Endodermal cell (in vitro differentiated cells): Measurements from ENCODE around the gene ACOX3. TPM values are rescaled to one million over a fixed set of nuclear protein-coding genes. Genes with fewer than 3 reads are reported as not detected.

Source experiments
- DNase-seq: peaks from one replicate; pipeline ENCODE4 v3.0.0-alpha.2; 2017
- H3K27ac ChIP-seq: 2 replicates; pipeline ENCODE4 v1.5.1; 2013; ENCODE audit warnings: mild to moderate bottlenecking, low read depth, low read length, moderate library complexity
- H3K27me3 ChIP-seq: 2 replicates; pipeline ENCODE4 v1.6.1; 2013; ENCODE audit warnings: mild to moderate bottlenecking, low read length, moderate library complexity; ENCODE audit not compliant: insufficient read depth, control insufficient read depth, poor library complexity, severe bottlenecking
- H3K36me3 ChIP-seq: 2 replicates; pipeline ENCODE4 v1.7.0; 2013; ENCODE audit warnings: mild to moderate bottlenecking, low read length, moderate library complexity; ENCODE audit not compliant: control insufficient read depth, insufficient read depth
- H3K4me1 ChIP-seq: one replicate; pipeline ENCODE4 v1.7.0; 2013; ENCODE audit warnings: low read length; ENCODE audit not compliant: control insufficient read depth, insufficient read depth
- H3K4me3 ChIP-seq: 2 replicates; pipeline ENCODE4 v1.5.1; 2013; ENCODE audit warnings: mild to moderate bottlenecking, low read length, moderate library complexity
- H3K9ac ChIP-seq: 2 replicates; pipeline ENCODE4 v1.6.1; 2013; ENCODE audit warnings: mild to moderate bottlenecking, low read length, moderate library complexity; ENCODE audit not compliant: poor library complexity, severe bottlenecking; ENCODE audit errors: extremely low read depth
- H3K9me3 ChIP-seq: 2 replicates; pipeline ENCODE4 v1.6.1; 2013; ENCODE audit warnings: mild to moderate bottlenecking, low read length, moderate library complexity; ENCODE audit not compliant: control insufficient read depth
- H3K27ac Mint-ChIP-seq: 2 replicates; pipeline ENCODE4 v1.8.0; 2020; ENCODE audit warnings: mixed read lengths
- H3K27me3 Mint-ChIP-seq: 2 replicates; pipeline ENCODE4 v1.8.0; 2021; ENCODE audit warnings: mild to moderate bottlenecking, mixed read lengths; ENCODE audit not compliant: insufficient read depth
- H3K36me3 Mint-ChIP-seq: 2 replicates; pipeline ENCODE4 v1.8.0; 2020; ENCODE audit warnings: low read depth, mixed read lengths
- H3K4me1 Mint-ChIP-seq: 2 replicates; pipeline ENCODE4 v1.8.0; 2020; ENCODE audit warnings: mixed read lengths
- H3K4me3 Mint-ChIP-seq: 2 replicates; pipeline ENCODE4 v1.8.0; 2020; ENCODE audit warnings: mild to moderate bottlenecking, moderate library complexity, mixed read lengths
- H3K9me3 Mint-ChIP-seq: 2 replicates; pipeline ENCODE4 v1.8.0; 2020; ENCODE audit warnings: mild to moderate bottlenecking, mixed read lengths
- WGBS, 2 experiments: methylation state at CpG; one replicate each; pipeline versions ENCODE4 v1.1.5 to v1.1.7; 2013; ENCODE audit warnings: missing lambda C conversion rate in 2 of 2, mixed read lengths in 1 of 2; ENCODE audit not compliant: insufficient coverage in 1 of 2, insufficient read length in 1 of 2; 5-methylcytosine and 5-hydroxymethylcytosine counted together
- total RNA-seq, 2 donors: library from RNA; stranded (reverse); fragmentation: NEBNext Ultra II Directional in 1 of 2; extraction: Animal tissue kit (Norgen Biotek cat#: 25700) in 1 of 2; gene quantifications; 2 replicates in 1 of 2; 3 replicates in 1 of 2; pipeline ENCODE4 v1.2.1, GENCODE V29; 2021
- TF ChIP-seq, protein P1 (sequence below): fragments of 200-600 bp; sonication (generic); conservative IDR thresholded peaks from 2 replicates; pipeline ENCODE4 v1.5.0; 2021; ENCODE audit warnings: antibody characterized with exemption, mild to moderate bottlenecking

ACOX3 gene
- total RNA-seq, 2 donors from 2014 or later, result 55.1 to 146 TPM

DNA sequence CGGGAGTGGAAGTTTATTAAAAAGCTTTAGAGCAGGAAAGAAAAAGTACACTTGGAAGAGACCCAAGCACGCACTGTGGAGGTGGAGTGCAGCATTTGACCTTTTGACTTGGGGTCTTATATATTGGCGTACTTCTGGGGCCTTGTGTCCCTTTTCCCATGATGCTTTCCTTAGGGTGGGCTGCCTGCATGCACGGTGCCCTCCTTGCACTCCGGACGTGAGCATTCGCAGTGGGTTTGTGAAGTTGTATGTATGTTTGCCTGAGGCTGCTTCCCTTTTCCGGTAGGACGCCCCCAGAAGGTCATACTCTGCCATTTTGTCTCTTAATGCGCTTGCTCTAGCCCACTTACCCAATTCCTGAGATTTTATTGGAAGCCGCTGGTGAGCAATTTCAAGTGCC is 39.7 kb upstream of the ACOX3 start:
- H3K9me3 ChIP-seq, result no peaks in the 10 kb centered on the region
- H3K4me3 Mint-ChIP-seq, result peak overlapping the region; percentile 7
- no peaks in the 10 kb centered on the region for H3K27me3 Mint-ChIP-seq
- H3K4me1 ChIP-seq, result peaks cover 9% of the 10 kb centered on the region
- H3K27ac Mint-ChIP-seq, result no peak overlapping the region
- peaks cover 50% of the 10 kb centered on the region for H3K4me1 Mint-ChIP-seq
- DNase-seq, result no peak
- peaks cover 19% of the 10 kb centered on the region for H3K36me3 ChIP-seq
- peaks cover 25% of the 10 kb centered on the region for H3K36me3 Mint-ChIP-seq
- 95 to 97% methylated on average over 8 to 11 of the region's 11 CpGs for WGBS, 2 experiments
- no peak overlapping the region for H3K4me3 ChIP-seq
- TF ChIP-seq, protein P1, sequence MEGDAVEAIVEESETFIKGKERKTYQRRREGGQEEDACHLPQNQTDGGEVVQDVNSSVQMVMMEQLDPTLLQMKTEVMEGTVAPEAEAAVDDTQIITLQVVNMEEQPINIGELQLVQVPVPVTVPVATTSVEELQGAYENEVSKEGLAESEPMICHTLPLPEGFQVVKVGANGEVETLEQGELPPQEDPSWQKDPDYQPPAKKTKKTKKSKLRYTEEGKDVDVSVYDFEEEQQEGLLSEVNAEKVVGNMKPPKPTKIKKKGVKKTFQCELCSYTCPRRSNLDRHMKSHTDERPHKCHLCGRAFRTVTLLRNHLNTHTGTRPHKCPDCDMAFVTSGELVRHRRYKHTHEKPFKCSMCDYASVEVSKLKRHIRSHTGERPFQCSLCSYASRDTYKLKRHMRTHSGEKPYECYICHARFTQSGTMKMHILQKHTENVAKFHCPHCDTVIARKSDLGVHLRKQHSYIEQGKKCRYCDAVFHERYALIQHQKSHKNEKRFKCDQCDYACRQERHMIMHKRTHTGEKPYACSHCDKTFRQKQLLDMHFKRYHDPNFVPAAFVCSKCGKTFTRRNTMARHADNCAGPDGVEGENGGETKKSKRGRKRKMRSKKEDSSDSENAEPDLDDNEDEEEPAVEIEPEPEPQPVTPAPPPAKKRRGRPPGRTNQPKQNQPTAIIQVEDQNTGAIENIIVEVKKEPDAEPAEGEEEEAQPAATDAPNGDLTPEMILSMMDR, result no peak
- H3K27ac ChIP-seq, result no peak overlapping the region
- no peaks in the 10 kb centered on the region for H3K27me3 ChIP-seq
- H3K9ac ChIP-seq, result no peak overlapping the region
- peaks cover 9% of the 10 kb centered on the region for H3K9me3 Mint-ChIP-seq

DNA sequence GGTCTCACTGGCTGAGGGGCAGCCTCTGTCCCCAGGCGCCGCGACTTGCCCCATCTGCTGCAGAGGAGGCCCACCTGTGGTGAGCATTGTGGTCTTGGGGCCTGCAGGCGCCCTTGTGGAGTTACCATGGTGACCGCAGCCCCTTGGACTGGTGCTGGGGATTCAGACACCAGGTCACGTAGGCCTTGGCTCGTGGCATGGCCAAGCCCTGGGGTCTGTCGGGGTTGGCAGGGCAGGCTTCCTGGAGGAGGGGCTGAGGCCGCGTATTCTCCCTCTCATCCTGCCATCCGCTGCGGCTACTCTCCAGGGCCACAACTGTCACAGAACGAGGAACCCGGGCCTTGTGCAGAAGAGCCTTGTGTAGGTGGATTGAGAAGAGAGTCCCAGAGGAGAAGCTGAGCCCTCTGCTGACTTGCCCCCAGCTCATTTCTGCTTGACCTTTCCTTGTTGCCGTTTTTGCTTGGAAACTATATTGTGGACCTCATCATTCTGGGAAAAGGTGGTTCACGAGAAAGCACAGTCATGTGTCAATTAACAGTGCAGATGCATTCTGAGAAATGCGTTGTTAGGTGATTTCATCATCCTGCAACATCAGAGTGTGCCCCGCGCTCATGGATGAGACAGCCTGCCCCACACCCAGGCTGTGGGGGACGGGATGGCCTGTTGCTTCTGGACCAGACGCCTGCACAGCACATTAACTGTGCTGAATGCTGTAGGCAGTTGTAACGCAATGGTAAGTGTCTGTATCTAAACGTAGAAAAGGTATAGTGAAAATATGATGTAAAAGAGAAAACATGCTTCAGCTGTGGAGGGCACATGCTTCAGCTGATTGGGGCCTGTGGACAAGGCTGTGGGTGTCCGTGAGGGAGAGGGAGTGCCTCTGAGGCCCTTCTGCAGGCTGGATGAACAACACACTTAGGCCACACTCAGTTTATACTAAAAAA is 38.5 kb upstream of the ACOX3 start:
- peak overlapping the region; percentile 11 for H3K27ac Mint-ChIP-seq
- no peaks in the 10 kb centered on the region for H3K27me3 Mint-ChIP-seq
- H3K36me3 ChIP-seq, result peaks cover 19% of the 10 kb centered on the region

DNA sequence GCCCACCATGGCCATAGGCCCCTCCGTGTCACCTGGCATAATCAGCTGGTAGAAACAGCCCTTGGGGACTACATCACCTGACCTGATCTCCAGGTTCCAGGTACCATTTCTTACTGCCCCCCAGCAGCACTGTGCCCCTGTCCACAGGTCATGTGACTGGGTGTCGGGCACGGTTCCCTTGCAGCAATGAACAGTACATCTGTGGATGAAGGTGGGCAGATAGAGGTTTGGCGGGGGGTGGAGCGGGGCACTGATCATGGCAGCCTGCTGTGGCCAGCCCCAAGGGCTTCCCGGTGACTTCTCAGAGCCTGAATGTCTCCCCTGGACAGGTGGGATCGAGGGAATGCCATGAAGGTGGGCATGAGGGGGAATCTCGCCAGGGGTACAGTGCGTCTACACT is 37.8 kb upstream of the ACOX3 start:
- no peak overlapping the region for H3K27ac Mint-ChIP-seq
- TF ChIP-seq, protein P1, result no peak
- no peaks in the 10 kb centered on the region for H3K9me3 ChIP-seq
- WGBS, 2 experiments, result 89 to 94% methylated on average over 5 to 9 of the region's 9 CpGs
- no peak overlapping the region for H3K4me3 Mint-ChIP-seq
- H3K9me3 Mint-ChIP-seq, result no peaks in the 10 kb centered on the region
- peaks cover 9% of the 10 kb centered on the region for H3K4me1 ChIP-seq
- no peak overlapping the region for H3K4me3 ChIP-seq
- H3K36me3 Mint-ChIP-seq, result peaks cover 18% of the 10 kb centered on the region
- no peaks in the 10 kb centered on the region for H3K27me3 ChIP-seq
- no peak overlapping the region for H3K9ac ChIP-seq
- peak overlapping the region; percentile 24 for H3K27ac ChIP-seq
- H3K36me3 ChIP-seq, result peaks cover 21% of the 10 kb centered on the region
- peaks cover 35% of the 10 kb centered on the region for H3K4me1 Mint-ChIP-seq
- no peaks in the 10 kb centered on the region for H3K27me3 Mint-ChIP-seq
- DNase-seq, result peak; percentile 46

More for the DNA sequence above, 38.5 kb upstream of the ACOX3 start:
- 94 to 95% methylated on average over 15 to 24 of the region's 24 CpGs for WGBS, 2 experiments
- Histone ChIP-seq H3K9me3 (no peaks in the 10 kb centered on the region), H3K4me3 (no peak overlapping the region), H3K27me3 (no peaks in the 10 kb centered on the region), H3K9ac (no peak overlapping the region), H3K27ac (peak overlapping the region; percentile 42), H3K4me1 (peaks cover 9% of the 10 kb centered on the region)
- no peaks in the 10 kb centered on the region for H3K9me3 Mint-ChIP-seq
- TF ChIP-seq, protein P1, result no peak
- peaks cover 42% of the 10 kb centered on the region for H3K4me1 Mint-ChIP-seq
- DNase-seq, result peak; percentile 52
- no peak overlapping the region for H3K4me3 Mint-ChIP-seq
- peaks cover 17% of the 10 kb centered on the region for H3K36me3 Mint-ChIP-seq
